ENCODE measurements around the gene FSTL1. TPM values are rescaled to one million over a fixed set of nuclear protein-coding genes. Genes with fewer than 3 reads are reported as not detected.

The FSTL1 gene
- total RNA-seq, 3 donors from 2014 or later (not counting 1 experiment from before 2014, with no cell fraction given) = 1.1 to 1.9 (median 1.4) TPM

DNA sequence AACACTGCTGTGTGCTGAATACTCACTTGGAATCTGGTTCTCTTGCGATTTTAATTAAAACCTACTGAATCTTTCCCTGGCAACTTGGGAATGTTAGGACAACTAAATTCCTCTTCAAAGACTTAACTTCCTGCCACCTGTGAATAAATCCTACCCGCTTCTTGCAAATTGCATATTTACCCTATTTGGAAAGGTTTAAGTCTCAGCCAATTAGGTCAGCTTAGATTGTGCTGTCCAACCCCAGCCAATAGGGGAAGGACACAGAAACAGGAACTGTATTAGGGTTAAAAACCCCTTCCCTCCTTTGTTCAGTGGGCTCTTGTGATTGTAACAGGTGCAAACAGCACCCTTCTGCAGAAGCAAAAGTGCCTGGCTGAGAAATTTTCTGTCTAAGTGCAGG is 38.6 kb upstream of the FSTL1 start:
- 92% methylated on average over 2 of the region's 2 CpGs for WGBS (ENCODE audit: insufficient coverage)
- no peak for DNase-seq
- TF ChIP-seq, protein P1, sequence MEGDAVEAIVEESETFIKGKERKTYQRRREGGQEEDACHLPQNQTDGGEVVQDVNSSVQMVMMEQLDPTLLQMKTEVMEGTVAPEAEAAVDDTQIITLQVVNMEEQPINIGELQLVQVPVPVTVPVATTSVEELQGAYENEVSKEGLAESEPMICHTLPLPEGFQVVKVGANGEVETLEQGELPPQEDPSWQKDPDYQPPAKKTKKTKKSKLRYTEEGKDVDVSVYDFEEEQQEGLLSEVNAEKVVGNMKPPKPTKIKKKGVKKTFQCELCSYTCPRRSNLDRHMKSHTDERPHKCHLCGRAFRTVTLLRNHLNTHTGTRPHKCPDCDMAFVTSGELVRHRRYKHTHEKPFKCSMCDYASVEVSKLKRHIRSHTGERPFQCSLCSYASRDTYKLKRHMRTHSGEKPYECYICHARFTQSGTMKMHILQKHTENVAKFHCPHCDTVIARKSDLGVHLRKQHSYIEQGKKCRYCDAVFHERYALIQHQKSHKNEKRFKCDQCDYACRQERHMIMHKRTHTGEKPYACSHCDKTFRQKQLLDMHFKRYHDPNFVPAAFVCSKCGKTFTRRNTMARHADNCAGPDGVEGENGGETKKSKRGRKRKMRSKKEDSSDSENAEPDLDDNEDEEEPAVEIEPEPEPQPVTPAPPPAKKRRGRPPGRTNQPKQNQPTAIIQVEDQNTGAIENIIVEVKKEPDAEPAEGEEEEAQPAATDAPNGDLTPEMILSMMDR (IDR thresholded peaks at IDR 0.05) = no peak

DNA sequence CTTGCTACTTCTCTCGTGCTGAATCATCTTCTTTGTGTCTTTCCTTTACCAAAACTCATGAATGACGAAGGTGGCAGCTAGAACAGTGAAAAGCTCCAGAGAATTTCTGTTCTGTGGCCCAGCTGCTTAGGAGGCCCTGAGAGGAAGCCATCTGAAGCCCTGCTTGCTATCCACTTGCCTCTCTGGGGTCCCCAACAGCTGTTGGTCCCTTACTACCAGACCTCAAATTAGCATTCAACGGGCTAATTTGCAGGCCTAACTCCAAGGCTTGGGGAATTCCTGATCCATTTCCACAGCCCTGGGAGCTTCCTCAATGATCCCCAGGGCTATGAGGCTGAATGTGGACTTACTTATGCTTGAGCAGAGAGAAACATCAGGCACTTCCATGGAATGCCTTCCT is 37.5 kb upstream of the FSTL1 start:
- TF ChIP-seq, protein P1 (IDR thresholded peaks at IDR 0.05) = no peak
- Histone ChIP-seq H3K27me3 (ENCODE audit: control insufficient read depth, insufficient read depth, low read length) (peaks cover 4% of the 10 kb centered on the region), H3K4me3 (ENCODE audit: low read length) (no peak overlapping the region), H3K4me1 (ENCODE audit: control insufficient read depth, insufficient read depth, low read length) (no peaks in the 10 kb centered on the region), H3K9me3 (ENCODE audit: control insufficient read depth, insufficient read depth, low read length) (no peaks in the 10 kb centered on the region), H3K27ac (ENCODE audit: low read length) (no peak overlapping the region), H3K36me3 (ENCODE audit: control insufficient read depth, insufficient read depth, low read length) (no peaks in the 10 kb centered on the region)
- DNase-seq = no peak
- H3K4me1 Mint-ChIP-seq = no peaks in the 10 kb centered on the region
- WGBS (ENCODE audit: insufficient coverage) = 72% methylated on average over 3 of the region's 3 CpGs
- intact Hi-C loops (cut with micrococcal nuclease) = no loop called here
- H3K27ac Mint-ChIP-seq = no peak overlapping the region
- H3K27me3 Mint-ChIP-seq (ENCODE audit: low read depth in 2 of 2) = peaks cover 27 to 49% of the 10 kb centered on the region in 2 donors
- H3K4me3 Mint-ChIP-seq = no peak overlapping the region
- H3K9me3 Mint-ChIP-seq = no peaks in the 10 kb centered on the region
- H3K36me3 Mint-ChIP-seq = no peaks in the 10 kb centered on the region
- ATAC-seq = no peak

More for the DNA sequence above, 38.6 kb upstream of the FSTL1 start:
- intact Hi-C loops (cut with micrococcal nuclease) = no loop called here
- Histone ChIP-seq H3K36me3 (ENCODE audit: control insufficient read depth, insufficient read depth, low read length) (no peaks in the 10 kb centered on the region), H3K4me1 (ENCODE audit: control insufficient read depth, insufficient read depth, low read length) (no peaks in the 10 kb centered on the region), H3K27ac (ENCODE audit: low read length) (no peak overlapping the region), H3K27me3 (ENCODE audit: control insufficient read depth, insufficient read depth, low read length) (peaks cover 4% of the 10 kb centered on the region), H3K4me3 (ENCODE audit: low read length) (no peak overlapping the region), H3K9me3 (ENCODE audit: control insufficient read depth, insufficient read depth, low read length) (peaks cover under 1% of the 10 kb centered on the region)
- H3K9me3 Mint-ChIP-seq = no peaks in the 10 kb centered on the region
- H3K36me3 Mint-ChIP-seq = no peaks in the 10 kb centered on the region
- no peak overlapping the region for H3K4me3 Mint-ChIP-seq
- H3K27ac Mint-ChIP-seq = no peak overlapping the region
- no peaks in the 10 kb centered on the region for H3K4me1 Mint-ChIP-seq
- peaks cover 32 to 60% of the 10 kb centered on the region in 2 donors for H3K27me3 Mint-ChIP-seq (ENCODE audit: low read depth in 2 of 2)
- no peak for ATAC-seq

DNA sequence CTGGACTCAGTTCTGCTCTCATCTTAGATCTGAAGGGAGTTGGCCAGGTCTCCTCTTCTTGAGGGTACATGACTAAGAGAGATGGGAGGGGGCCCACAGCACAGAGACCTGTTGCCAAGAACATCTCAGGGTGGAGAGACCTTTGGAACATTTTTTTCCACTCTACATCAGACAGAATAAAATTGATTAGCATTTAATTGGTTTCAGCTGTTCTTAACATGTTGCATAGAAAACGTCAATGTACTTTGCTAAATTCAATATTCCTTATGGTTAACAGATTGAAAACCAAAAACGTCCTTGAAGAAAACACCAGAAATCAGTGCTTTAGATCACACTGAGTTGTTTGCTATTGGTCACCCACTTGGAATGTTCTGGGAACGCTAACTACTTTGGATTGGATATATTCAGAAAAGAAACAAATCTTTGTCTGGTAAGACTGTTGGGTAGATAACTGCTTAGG is 36.4 kb upstream of the FSTL1 start:
- no peak for ATAC-seq
- Histone ChIP-seq H3K4me3 (ENCODE audit: low read length) (no peak overlapping the region), H3K27me3 (ENCODE audit: control insufficient read depth, insufficient read depth, low read length) (peaks cover 4% of the 10 kb centered on the region), H3K4me1 (ENCODE audit: control insufficient read depth, insufficient read depth, low read length) (no peaks in the 10 kb centered on the region), H3K27ac (ENCODE audit: low read length) (no peak overlapping the region), H3K36me3 (ENCODE audit: control insufficient read depth, insufficient read depth, low read length) (no peaks in the 10 kb centered on the region), H3K9me3 (ENCODE audit: control insufficient read depth, insufficient read depth, low read length) (no peaks in the 10 kb centered on the region)
- DNase-seq = no peak
- Mint-ChIP-seq H3K9me3 (no peaks in the 10 kb centered on the region), H3K4me3 (no peak overlapping the region), H3K36me3 (no peaks in the 10 kb centered on the region), H3K4me1 (no peaks in the 10 kb centered on the region), H3K27me3 (ENCODE audit: low read depth in 2 of 2) (peaks cover 27 to 42% of the 10 kb centered on the region in 2 donors), H3K27ac (no peak overlapping the region)
- TF ChIP-seq, protein P1 (IDR thresholded peaks at IDR 0.05) = no peak
- WGBS (ENCODE audit: insufficient coverage) = 81% methylated on average over 3 of the region's 3 CpGs
- intact Hi-C loops (cut with micrococcal nuclease) = no loop called here

DNA sequence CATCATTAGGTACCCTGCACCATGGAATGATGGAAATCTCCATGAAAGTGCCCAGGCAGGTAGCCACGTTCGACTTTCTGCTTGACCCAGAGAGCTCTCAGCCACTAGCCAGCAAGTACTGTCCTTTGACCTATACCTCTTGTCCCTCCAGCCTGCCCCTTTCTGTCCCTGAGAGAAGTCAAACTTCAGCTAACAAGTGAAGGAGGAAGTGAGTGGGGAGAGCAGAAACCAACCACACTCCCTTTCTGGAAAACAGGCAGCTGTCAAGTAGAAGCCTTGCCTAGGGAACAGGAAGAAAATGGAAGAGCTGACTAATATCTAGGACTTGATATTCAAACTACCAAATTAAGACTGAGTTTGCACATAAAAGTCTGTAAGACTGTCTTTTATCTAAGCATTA is 30.3 kb upstream of the FSTL1 start:
- Histone ChIP-seq H3K27me3 (ENCODE audit: control insufficient read depth, insufficient read depth, low read length) (no peaks in the 10 kb centered on the region), H3K4me1 (ENCODE audit: control insufficient read depth, insufficient read depth, low read length) (no peaks in the 10 kb centered on the region), H3K36me3 (ENCODE audit: control insufficient read depth, insufficient read depth, low read length) (no peaks in the 10 kb centered on the region), H3K9me3 (ENCODE audit: control insufficient read depth, insufficient read depth, low read length) (no peaks in the 10 kb centered on the region), H3K4me3 (ENCODE audit: low read length) (no peak overlapping the region), H3K27ac (ENCODE audit: low read length) (no peak overlapping the region)
- no peak for DNase-seq
- Mint-ChIP-seq H3K27ac (no peak overlapping the region), H3K4me3 (no peak overlapping the region), H3K4me1 (no peaks in the 10 kb centered on the region), H3K36me3 (no peaks in the 10 kb centered on the region), H3K9me3 (no peaks in the 10 kb centered on the region), H3K27me3 (ENCODE audit: low read depth in 2 of 2) (peaks cover 0 to 9% of the 10 kb centered on the region in 2 donors)
- TF ChIP-seq, protein P1 (IDR thresholded peaks at IDR 0.05) = no peak
- 87% methylated on average over 2 of the region's 2 CpGs for WGBS (ENCODE audit: insufficient coverage)
- ATAC-seq = no peak
- intact Hi-C loops (cut with micrococcal nuclease) = no loop called here

Measured in natural killer cell (primary cell).